Fibroblast of the aortic adventitia (primary cell): Measurements from ENCODE around the gene HSP90B1. TPM values are rescaled to one million over a fixed set of nuclear protein-coding genes. Genes with fewer than 3 reads are reported as not detected.

Source experiments
- DNase-seq: peaks from one replicate; pipeline ENCODE4 v3.0.0-alpha.2; 2010; ENCODE audit warnings: low read depth
- H3K4me3 ChIP-seq: 2 replicates; pipeline ENCODE4 v1.5.1; 2011; ENCODE audit warnings: low read depth, mild to moderate bottlenecking, control low read depth, low read length, moderate library complexity
- total RNA-seq: library from RNA; depleted of rRNA; stranded (reverse); fragments of >200 nt; gene quantifications from 2 replicates; pipeline ENCODE4 v1.2.3, GENCODE V29; 2012; ENCODE audit warnings: low replicate concordance
- TF ChIP-seq, protein P1 (sequence below): IDR thresholded peaks from 2 replicates; pipeline ENCODE4 v1.5.1; 2011; ENCODE audit warnings: mild to moderate bottlenecking, low read length, control low read depth, inconsistent platforms; ENCODE audit not compliant: insufficient read depth

Gene HSP90B1
- total RNA-seq, 1 donor: 438 TPM

DNA sequence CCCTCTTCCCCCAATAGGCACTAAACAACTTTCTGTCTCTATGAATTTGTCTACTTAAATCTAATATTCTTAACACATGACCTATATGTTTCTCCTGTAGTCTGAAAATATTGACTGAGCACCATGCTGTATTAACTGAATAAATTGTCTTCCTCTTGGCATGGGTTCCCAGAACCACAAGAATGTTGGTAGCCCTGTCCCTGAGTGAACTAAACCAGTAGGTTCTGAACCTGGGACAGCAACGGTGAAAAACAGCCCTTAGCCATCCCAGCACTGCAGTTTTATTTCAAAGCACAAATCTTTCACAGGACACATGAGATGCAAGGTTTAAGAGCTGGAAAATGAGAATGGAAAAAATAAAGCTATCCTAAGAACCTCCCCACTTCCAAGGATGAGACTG lies 20.4 kb upstream of the HSP90B1 start:
- TF ChIP-seq, protein P1, sequence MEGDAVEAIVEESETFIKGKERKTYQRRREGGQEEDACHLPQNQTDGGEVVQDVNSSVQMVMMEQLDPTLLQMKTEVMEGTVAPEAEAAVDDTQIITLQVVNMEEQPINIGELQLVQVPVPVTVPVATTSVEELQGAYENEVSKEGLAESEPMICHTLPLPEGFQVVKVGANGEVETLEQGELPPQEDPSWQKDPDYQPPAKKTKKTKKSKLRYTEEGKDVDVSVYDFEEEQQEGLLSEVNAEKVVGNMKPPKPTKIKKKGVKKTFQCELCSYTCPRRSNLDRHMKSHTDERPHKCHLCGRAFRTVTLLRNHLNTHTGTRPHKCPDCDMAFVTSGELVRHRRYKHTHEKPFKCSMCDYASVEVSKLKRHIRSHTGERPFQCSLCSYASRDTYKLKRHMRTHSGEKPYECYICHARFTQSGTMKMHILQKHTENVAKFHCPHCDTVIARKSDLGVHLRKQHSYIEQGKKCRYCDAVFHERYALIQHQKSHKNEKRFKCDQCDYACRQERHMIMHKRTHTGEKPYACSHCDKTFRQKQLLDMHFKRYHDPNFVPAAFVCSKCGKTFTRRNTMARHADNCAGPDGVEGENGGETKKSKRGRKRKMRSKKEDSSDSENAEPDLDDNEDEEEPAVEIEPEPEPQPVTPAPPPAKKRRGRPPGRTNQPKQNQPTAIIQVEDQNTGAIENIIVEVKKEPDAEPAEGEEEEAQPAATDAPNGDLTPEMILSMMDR: no peak

DNA sequence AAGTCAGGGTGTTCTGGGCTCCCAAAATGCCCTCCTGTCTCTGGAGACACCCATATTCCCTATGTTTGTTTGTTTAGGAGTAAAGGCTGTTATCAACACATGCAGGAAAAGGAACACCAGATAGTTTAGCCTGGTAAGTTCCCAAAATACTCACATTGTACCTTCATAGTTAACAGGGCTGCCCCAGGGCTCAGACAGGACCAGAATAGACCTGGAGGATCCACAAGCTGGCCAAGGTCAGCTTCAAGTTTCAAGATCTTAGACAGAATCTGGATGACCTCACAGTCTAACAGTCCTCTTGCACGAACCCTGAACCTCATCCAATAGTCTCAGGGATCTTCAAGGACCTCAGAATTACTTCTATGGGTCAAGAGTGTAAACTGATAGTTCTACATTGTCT lies 18.1 kb upstream of the HSP90B1 start:
- no peak for DNase-seq
- TF ChIP-seq, protein P1: no peak
- H3K4me3 ChIP-seq: no peak overlapping the region

More for the DNA sequence above, 20.4 kb upstream of the HSP90B1 start:
- H3K4me3 ChIP-seq: no peak overlapping the region
- no peak for DNase-seq

DNA sequence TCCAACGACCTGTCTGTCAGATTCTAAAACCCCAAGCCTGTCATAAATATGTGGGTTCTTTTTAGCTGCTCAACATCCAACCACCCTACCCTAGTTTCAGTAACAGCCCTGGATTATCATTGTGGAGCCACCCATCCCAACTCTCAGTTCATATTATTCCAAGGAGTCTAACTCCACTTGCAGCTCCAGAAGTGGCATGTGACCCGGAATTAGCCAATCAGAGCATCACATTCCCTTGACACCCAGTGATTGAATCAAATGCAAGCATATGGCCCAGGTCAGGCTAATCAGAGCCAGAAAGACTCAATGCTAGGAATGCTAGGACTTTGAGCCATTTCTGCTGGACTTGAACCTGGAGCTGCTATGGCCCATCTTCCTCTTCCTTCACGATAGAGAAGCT lies 17.1 kb upstream of the HSP90B1 start:
- TF ChIP-seq, protein P1: no peak
- no peak overlapping the region for H3K4me3 ChIP-seq

DNA sequence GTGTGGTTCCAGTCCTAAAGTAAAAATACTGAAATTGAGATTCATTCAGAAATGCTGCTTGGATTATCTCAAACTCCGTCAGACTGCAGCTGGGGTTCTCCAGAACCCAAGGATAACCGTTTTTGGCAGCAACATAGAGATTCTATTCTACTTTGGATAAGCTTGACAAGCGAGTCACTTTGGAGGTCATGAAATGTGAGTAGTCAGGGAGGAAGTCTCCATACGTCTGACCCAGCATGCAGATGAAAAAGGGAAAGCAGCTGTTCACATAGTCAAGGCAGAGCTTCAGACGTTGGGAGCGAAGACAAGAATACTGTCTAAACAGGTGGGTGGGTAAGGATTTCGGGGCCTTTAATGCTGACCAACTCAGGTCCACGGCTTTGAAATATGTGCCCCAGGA lies 14.9 kb upstream of the HSP90B1 start:
- TF ChIP-seq, protein P1: no peak
- H3K4me3 ChIP-seq: no peak overlapping the region
- peak; percentile 57 for DNase-seq

More for the DNA sequence above, 17.1 kb upstream of the HSP90B1 start:
- DNase-seq: no peak

DNA sequence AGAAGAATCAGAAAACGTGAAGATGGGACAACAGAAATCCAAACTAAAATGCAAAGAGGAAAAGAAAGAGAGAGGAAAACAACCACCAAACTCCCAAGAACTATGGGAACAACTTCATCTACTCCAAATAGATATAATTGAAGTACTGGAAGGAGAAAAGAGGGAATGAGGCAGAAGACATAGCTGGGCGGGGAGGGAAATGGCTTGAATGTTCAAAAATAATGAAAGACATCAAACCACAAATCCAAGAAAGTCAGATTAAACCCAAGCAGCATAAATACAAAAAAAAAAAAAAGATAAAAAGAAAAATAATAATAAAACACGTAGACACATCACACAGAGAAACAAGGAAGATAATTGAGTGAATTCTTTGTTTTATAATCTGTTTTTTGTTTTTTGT lies 12.3 kb upstream of the HSP90B1 start:
- TF ChIP-seq, protein P1: no peak
- H3K4me3 ChIP-seq: no peak overlapping the region
- DNase-seq: no peak

DNA sequence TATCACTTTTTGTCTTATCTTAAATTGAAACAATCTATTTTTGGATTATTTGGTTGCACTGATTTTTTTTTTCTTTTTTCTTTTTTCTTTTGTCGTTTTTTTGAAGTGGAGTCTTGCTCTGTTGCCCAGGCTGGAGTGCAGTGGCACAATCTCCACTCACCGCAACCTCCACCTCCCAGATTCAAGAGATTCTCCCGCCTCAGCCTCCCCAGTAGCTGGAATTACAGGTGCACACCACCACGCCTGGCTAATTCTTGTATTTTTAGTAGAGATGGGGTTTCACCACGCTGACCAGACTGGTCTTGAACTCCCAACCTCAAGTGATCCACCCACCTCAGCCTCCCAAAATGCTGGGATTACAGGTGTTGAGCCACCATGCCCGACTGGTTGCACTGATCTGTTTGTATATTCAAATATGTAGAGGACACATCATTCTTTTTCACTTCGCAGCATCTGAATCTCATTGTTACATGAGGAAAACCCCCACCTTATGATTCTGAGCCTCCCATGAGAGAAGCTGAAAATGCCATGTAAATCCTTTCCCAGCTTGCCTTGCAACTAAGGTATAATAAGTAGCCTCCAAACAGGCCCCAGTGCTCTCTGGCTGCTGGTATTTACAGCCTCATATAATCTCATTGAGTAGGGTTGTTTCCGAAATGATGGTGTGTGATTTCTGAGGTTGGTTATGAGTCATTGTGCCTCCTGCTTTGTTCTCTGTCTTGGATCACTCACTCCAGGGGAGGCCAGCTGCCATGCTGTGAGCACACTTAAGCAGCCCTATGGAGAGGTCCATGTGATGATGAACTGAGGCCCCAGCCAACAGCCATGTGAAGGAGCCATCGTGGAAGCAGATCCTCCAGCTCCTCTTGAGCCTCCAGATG lies 5.2 kb upstream of the HSP90B1 start:
- TF ChIP-seq, protein P1: no peak
- H3K4me3 ChIP-seq: no peak overlapping the region
- DNase-seq: peak; percentile 81
